ENCODE data around the gene HOXA5. TPM values are rescaled to one million over a fixed set of nuclear protein-coding genes. Genes with fewer than 3 reads are reported as not detected.

Gene HOXA5
- total RNA-seq, 1 experiment from 2014 or later = 6.7 TPM

GRCh38 chr7:27112955-27113949, 30.2 kb downstream of the HOXA5 start:
- Histone ChIP-seq H3K79me2 (ENCODE audit: insufficient read depth, low read length) (peaks cover 20% of the 10 kb centered on the region), H3K36me3 (ENCODE audit: control insufficient read depth in 1 of 2, insufficient read depth in 2 of 2, low read length in 2 of 2) (no peaks in the 10 kb centered on the region), H4K20me1 (ENCODE audit: insufficient read depth) (no peaks in the 10 kb centered on the region), H3K27me3 (ENCODE audit: insufficient read depth, low read length) (no peaks in the 10 kb centered on the region), H3K9me3 (ENCODE audit: control insufficient read depth in 1 of 2, insufficient read depth in 1 of 2, low read depth in 1 of 2, low read length in 2 of 2) (no peaks in the 10 kb centered on the region), H3K9ac (ENCODE audit: low read length) (peak overlapping the region; percentile 70), H3K4me1 (ENCODE audit: control insufficient read depth in 1 of 2, insufficient read depth in 2 of 2, low read length in 2 of 2) (peaks cover 56 to 63% of the 10 kb centered on the region in 2 experiments), H3K4me3 (replicated peaks in 1 of 2; ENCODE audit: low read depth in 1 of 2, low read length in 2 of 2) (peak overlapping the region; percentile 57 to 74), H2AFZ (ENCODE audit: low read depth, low read length, poor library complexity, severe bottlenecking) (no peak overlapping the region), H3K27ac (ENCODE audit: low read depth, low read length) (peak overlapping the region; percentile 72), H3K4me2 (ENCODE audit: low read length) (peak overlapping the region; percentile 98), H3K9me2 (ENCODE audit: insufficient read depth) (no peaks in the 10 kb centered on the region)
- CTCF ChIA-PET = no interaction called here
- DNase-seq (ENCODE audit: low read depth, low spot score) = peak; percentile 60
- ATAC-seq = peak; percentile 36
- POLR2A ChIA-PET = interaction anchor here (0.5 to 2.4 kb wide), 3 partner anchors 15 to 449 kb away, joined by 3 to 6 read pairs (median 3); no protein-coding TSS in a partner anchor
- RAD21 ChIA-PET (ENCODE audit: low non-redundant PET in 1 of 2, low total read pairs in 2 of 2, uncharacterized antibody in 2 of 2, unreplicated experiment in 2 of 2) = interaction anchor here in 1 of 2 experiments (1.5 kb wide), 1 partner anchor 258 kb away, joined by 3 read pairs; no protein-coding TSS in a partner anchor
- BruUV-seq (replicated peaks) = no TSS peak
- intact Hi-C loops (cut with micrococcal nuclease) = no loop called here
- no peak for TF ChIP-seq YY1 (IDR thresholded peaks at IDR 0.05; ENCODE audit: extremely low read depth, insufficient replicate concordance, low read depth, low read length)
- no peak for TF ChIP-seq POLR2A (IDR thresholded peaks at IDR 0.05; ENCODE audit: borderline replicate concordance, extremely low read depth, insufficient read depth, insufficient read length)
- peak; percentile 70; the same call in 1 of the 2 replicates for TF ChIP-seq ZFX (IDR thresholded peaks at IDR 0.05)
- no peak for TF ChIP-seq CBX3 (IDR thresholded peaks at IDR 0.05; ENCODE audit: low read depth)
- TF ChIP-seq ELF1 (IDR thresholded peaks at IDR 0.05; ENCODE audit: borderline replicate concordance, low read depth) = no peak
- TF ChIP-seq FOSL1 (IDR thresholded peaks at IDR 0.05; ENCODE audit: low read depth) = no peak
- no peak for TF ChIP-seq REST (IDR thresholded peaks at IDR 0.05; ENCODE audit: low read depth)
- TF ChIP-seq ZBTB33 (IDR thresholded peaks at IDR 0.05; ENCODE audit: extremely low read depth, insufficient replicate concordance, low read length) = no peak
- peak; percentile 45 for TF ChIP-seq TCF7L2 (IDR thresholded peaks at IDR 0.05; ENCODE audit: borderline replicate concordance, extremely low read depth, insufficient read depth, insufficient read length)
- TF ChIP-seq EGR1 (IDR thresholded peaks at IDR 0.05; ENCODE audit: low read depth) = no peak
- no peak for TF ChIP-seq ZNF274 (IDR thresholded peaks at IDR 0.05; ENCODE audit: low read depth, low read length)
- TF ChIP-seq EZH2phosphoT487 (IDR thresholded peaks at IDR 0.05; ENCODE audit: borderline replicate concordance) = no peak
- peak; percentile 55 for TF ChIP-seq POLR2AphosphoS5 (IDR thresholded peaks at IDR 0.05; ENCODE audit: low read depth, low read length)
- no peak for TF ChIP-seq ATF3 (IDR thresholded peaks at IDR 0.05)
- TF ChIP-seq RAD21 (IDR thresholded peaks at IDR 0.05; ENCODE audit: low read depth) = no peak
- TF ChIP-seq EZH2 (IDR thresholded peaks at IDR 0.05) = no peak
- TF ChIP-seq MAX (IDR thresholded peaks at IDR 0.05) = no peak; the same call in 1 of the 2 replicates
- no peak for TF ChIP-seq JUND (IDR thresholded peaks at IDR 0.05)
- TF ChIP-seq SIN3A (IDR thresholded peaks at IDR 0.05; ENCODE audit: low read depth) = 0 out of 2 replicates have a peak, but pooled peaks have one; percentile 26
- no peak for TF ChIP-seq CEBPB (IDR thresholded peaks at IDR 0.05; ENCODE audit: low read depth)
- TF ChIP-seq SP1 (IDR thresholded peaks at IDR 0.05; ENCODE audit: low read depth) = peak; percentile 38; the same call in 1 of the 2 replicates
- no peak for TF ChIP-seq SRF (IDR thresholded peaks at IDR 0.05; ENCODE audit: low read depth)
